ENCODE measurements around the gene KCNK4.
"Not testable (repeated sequence)": the region's sequence is repeated elsewhere in the genome, so short reads cannot be mapped to it uniquely, and the experiment has no call there.

Gene KCNK4

DNA sequence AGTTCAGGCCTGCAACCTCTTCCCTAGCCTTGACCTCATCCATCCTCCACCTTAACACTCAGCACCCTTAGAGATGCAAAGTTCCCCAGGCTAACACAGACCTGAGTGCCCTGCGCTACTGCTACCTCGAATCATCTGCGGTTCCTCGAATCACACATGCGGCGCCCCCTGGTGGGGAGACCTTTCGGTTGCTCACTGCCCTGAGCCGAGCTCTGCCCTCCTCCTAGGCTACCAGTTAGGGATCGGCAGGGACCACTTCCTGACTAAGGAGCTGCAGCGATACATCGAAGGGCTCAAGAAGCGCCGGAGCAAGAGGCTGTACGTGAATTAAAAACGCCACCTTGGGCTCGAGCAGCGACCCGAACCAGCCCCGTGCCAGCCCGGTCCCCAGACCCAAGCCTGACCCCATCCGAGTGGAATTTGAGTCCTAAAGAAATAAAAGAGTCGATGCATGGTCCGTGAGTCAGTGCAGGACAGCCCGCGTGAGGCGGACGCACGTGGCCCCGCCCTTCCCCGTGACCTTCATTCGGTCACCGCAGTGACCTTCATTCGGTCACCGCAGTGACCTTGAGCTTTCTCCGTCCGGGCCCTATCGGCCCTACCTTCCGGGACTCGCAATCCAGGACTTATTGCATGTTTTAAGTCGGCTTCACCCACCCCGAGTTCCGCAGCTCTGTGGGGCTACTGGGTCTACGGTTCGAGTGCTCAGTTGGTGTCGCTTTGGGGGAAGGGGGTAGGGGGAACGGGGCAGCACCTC is 13.4 kb downstream of the KCNK4 start:
- DNase-seq: peak; percentile 97
- peak overlapping the region; percentile 86 for H3K4me3 Mint-ChIP-seq
- TF ChIP-seq, protein P1, sequence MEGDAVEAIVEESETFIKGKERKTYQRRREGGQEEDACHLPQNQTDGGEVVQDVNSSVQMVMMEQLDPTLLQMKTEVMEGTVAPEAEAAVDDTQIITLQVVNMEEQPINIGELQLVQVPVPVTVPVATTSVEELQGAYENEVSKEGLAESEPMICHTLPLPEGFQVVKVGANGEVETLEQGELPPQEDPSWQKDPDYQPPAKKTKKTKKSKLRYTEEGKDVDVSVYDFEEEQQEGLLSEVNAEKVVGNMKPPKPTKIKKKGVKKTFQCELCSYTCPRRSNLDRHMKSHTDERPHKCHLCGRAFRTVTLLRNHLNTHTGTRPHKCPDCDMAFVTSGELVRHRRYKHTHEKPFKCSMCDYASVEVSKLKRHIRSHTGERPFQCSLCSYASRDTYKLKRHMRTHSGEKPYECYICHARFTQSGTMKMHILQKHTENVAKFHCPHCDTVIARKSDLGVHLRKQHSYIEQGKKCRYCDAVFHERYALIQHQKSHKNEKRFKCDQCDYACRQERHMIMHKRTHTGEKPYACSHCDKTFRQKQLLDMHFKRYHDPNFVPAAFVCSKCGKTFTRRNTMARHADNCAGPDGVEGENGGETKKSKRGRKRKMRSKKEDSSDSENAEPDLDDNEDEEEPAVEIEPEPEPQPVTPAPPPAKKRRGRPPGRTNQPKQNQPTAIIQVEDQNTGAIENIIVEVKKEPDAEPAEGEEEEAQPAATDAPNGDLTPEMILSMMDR (IDR thresholded peaks at IDR 0.05): peak; percentile 80
- H3K9me3 Mint-ChIP-seq: no peaks in the 10 kb centered on the region
- peak overlapping the region; percentile 90 for H3K27ac Mint-ChIP-seq
- H3K36me3 Mint-ChIP-seq (ENCODE audit: low read depth): peaks cover 5% of the 10 kb centered on the region
- peaks cover 48% of the 10 kb centered on the region for H3K27me3 Mint-ChIP-seq (ENCODE audit: low read depth, poor library complexity)
- peaks cover 31% of the 10 kb centered on the region for H3K4me1 Mint-ChIP-seq

DNA sequence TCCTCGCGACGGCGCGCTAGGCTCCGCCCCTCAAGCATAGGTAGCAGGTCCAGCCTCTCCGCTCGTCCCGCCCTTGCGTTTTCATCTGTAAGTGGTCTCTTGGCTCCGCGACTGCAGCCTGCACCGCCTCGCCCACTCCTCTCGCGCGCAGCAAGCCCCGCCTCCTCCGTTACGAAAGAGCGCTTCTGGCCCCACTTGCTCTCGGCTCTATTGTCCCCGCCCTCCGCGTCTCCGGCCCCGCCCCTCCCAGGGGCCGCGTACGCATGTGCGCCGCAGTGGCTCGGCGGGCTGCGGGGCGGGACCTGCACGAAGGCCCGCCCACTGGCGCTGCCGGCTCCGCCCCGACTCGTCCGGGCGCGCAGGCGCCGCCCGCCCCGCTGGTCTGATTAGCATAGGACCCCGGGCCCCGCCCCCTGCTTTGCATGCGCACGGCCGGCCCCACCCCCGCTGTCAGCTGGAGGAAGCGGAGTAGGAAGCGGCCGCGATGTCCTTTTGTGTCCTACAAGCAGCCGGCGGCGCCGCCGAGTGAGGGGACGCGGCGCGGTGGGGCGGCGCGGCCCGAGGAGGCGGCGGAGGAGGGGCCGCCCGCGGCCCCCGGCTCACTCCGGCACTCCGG is 14.1 kb downstream of the KCNK4 start, which contains the start of gene ESRRA:
Gene ESRRA (plus strand): TSS at position 450 of the 616 bp plus-strand sequence. CDS start 1,656 bp downstream, outside the sequence.
- Mint-ChIP-seq H3K9me3 (no peaks in the 10 kb centered on the region), H3K27ac (peak within 1 kb of the TSS; percentile 97), H3K4me1 (peaks cover 31% of the 10 kb centered on the region), H3K4me3 (peak within 1 kb of the TSS; percentile 95), H3K36me3 (ENCODE audit: low read depth) (peaks cover 5% of the 10 kb centered on the region), H3K27me3 (ENCODE audit: low read depth, poor library complexity) (peaks cover 41% of the 10 kb centered on the region)
- TF ChIP-seq, protein P1 (IDR thresholded peaks at IDR 0.05): no peak
- peak; percentile 100 for DNase-seq

DNA sequence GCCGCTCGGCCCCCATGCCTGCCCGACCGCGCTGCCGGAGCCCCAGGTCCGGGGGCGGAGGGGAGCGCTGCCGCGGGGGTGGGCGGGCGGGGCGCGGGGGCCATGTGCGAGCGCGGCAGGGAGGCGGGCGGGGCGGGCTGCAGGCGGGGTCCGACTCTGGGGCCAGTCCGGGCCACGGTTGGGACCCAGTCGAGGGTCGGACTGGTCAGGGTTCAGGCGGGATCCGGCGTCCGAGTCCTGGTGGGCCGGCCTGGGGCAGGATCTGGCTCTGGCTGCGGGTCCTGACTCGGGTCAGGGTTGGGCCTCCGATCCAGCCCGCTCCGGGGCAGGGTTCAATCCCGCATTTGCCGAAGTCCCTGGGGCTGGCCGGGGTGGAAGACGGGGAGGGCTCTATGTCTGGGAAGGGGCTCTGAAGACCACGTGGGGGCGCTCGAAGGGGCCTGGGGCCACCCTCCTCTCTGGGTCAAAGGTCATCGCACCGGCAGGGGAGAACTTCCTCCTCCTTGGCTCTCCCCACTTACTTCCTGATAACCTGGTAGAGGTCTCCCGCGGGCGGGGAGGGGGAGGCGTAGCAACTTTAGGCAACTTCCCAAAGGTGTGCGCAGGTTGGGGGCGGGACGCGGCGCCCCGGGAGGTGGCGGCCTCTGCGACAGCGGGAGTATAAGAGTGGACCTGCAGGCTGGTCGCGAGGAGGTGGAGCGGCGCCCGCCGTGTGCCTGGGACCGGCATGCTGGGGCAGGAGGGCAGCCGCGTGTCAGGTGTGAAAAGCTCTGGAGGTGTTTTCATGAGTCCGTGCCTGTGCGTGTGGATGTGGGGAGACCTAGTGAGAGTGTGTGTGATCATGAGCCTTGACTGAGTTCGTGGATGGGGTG is 14.8 kb downstream of the KCNK4 start:
- no peaks in the 10 kb centered on the region for H3K9me3 Mint-ChIP-seq
- peaks cover 34% of the 10 kb centered on the region for H3K27me3 Mint-ChIP-seq (ENCODE audit: low read depth, poor library complexity)
- peak overlapping the region; percentile 97 for H3K27ac Mint-ChIP-seq
- H3K4me3 Mint-ChIP-seq: peak overlapping the region; percentile 95
- H3K36me3 Mint-ChIP-seq (ENCODE audit: low read depth): peaks cover 5% of the 10 kb centered on the region
- H3K4me1 Mint-ChIP-seq: peaks cover 25% of the 10 kb centered on the region
- DNase-seq: peak; percentile 75
- TF ChIP-seq, protein P1 (IDR thresholded peaks at IDR 0.05): peak; percentile 23

DNA sequence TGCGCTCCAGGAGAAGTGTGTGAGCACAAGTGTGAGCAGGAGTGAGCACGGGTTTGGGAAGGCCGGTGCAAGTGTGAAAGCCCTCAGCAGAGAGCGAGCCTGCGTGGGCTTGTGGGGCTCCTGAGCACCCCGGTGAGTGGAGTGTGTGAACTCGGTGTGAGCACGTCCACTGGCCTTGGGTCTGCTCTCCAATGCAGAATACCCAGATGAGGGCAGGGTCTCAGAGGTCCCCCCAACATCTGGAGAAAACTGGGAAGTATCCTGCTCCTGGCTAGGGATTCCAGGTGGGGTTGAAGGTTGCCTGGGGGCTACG is 15.4 kb downstream of the KCNK4 start:
- Mint-ChIP-seq H3K4me3 (peak overlapping the region; percentile 95), H3K36me3 (ENCODE audit: low read depth) (peaks cover 5% of the 10 kb centered on the region), H3K4me1 (peaks cover 25% of the 10 kb centered on the region), H3K27me3 (ENCODE audit: low read depth, poor library complexity) (peaks cover 28% of the 10 kb centered on the region), H3K27ac (peak overlapping the region; percentile 97), H3K9me3 (no peaks in the 10 kb centered on the region)
- TF ChIP-seq, protein P1 (IDR thresholded peaks at IDR 0.05): no peak
- no peak for DNase-seq

DNA sequence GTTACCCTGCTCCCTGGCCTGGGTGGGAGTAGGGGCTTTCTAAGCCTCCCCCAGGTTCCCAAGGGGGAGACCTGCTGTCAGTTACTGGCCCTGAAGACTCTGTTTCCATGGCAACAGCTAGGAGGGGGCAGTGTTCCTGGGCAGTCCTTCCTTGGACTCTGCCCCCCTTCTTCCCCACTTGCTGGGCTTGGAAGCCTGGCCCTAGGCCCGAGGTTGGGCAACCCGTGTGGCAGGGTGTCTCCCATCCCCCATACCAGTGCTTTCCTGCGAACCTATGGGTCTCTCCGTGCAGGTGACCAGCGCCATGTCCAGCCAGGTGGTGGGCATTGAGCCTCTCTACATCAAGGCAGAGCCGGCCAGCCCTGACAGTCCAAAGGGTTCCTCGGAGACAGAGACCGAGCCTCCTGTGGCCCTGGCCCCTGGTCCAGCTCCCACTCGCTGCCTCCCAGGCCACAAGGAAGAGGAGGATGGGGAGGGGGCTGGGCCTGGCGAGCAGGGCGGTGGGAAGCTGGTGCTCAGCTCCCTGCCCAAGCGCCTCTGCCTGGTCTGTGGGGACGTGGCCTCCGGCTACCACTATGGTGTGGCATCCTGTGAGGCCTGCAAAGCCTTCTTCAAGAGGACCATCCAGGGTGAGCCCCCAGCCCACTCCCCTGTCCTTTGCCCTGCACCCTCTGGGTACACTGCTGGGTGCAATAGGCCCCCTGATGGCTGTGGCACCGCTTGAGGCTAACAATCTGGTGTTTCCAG is 15.9 kb downstream of the KCNK4 start:
- Mint-ChIP-seq H3K27ac (no peak overlapping the region), H3K4me1 (peaks cover 25% of the 10 kb centered on the region), H3K9me3 (no peaks in the 10 kb centered on the region), H3K27me3 (ENCODE audit: low read depth, poor library complexity) (peaks cover 22% of the 10 kb centered on the region), H3K4me3 (peak overlapping the region; percentile 95), H3K36me3 (ENCODE audit: low read depth) (peaks cover 5% of the 10 kb centered on the region)
- TF ChIP-seq, protein P1 (IDR thresholded peaks at IDR 0.05): no peak
- DNase-seq: no peak

DNA sequence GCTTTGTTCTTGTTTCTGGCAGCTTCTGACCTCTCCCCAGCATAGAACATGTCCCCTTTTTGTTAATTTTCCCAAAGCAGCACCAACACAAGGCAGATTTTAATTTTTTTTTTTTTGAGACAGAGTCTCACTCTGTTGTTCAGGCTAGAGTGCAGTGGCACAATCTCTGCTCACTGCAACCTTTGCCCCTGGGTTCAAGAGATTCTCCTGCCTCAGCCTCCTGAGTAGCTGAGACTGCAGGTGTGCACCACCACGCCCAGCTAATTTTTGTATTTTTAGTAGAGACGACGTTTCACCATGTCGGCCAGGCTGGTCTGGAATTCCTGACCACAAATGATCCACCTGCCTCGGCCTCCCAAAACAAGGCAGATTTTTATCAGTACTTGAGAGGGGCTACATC is 16.7 kb downstream of the KCNK4 start:
- Mint-ChIP-seq H3K4me1 (peaks cover 25% of the 10 kb centered on the region), H3K27ac (peak overlapping the region; percentile 72), H3K4me3 (peak overlapping the region; percentile 37), H3K27me3 (ENCODE audit: low read depth, poor library complexity) (peaks cover 15% of the 10 kb centered on the region)
- not testable (repeated sequence) for H3K36me3 Mint-ChIP-seq (ENCODE audit: low read depth); H3K9me3 Mint-ChIP-seq; DNase-seq
